Right renal cortex interstitium (tissue), 3 donors: ENCODE data around the gene TOB2. TPM values are rescaled to one million over a fixed set of nuclear protein-coding genes. Genes with fewer than 3 reads are reported as not detected.
"Not testable (repeated sequence)": the region's sequence is repeated elsewhere in the genome, so short reads cannot be mapped to it uniquely, and the experiment has no call there.

Experiments
- DNase-seq, 3 donors: peaks; one replicate each; pipeline ENCODE4 v3.0.0-alpha.2; 2013; ENCODE audit warnings: low read depth in 3 of 3, low spot score in 2 of 3
- polyA plus RNA-seq, 3 donors: library from polyadenylated mRNA; unstranded; fragments of 120-200 nt; gene quantifications; one replicate each; pipeline ENCODE4 v1.2.1, GENCODE V29; 2013; ENCODE audit not compliant: insufficient read length in 3 of 3

Gene TOB2
- polyA plus RNA-seq, 3 donors: 46.2 to 54.6 (median 48.3) TPM

DNA sequence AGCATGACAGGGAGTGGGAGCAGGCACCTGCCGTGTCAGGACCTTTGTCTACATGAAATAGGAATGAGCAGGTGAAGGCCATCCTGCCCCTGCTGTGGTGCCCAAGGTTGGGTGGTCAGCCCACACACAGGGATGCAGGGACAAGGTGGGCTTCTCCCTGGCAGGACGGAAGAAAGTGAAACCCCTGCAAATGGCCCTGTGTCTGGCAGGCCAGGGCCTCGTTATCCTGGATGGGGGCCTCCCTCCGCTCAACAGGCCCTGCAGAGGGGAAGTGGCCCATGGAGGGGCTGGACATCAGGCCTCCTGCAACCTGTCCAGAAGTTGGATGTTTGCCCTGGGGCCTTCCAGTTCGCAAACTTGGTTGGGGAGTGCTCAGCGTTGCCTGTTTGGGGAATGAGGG is 14.9 kb downstream of the TOB2 start:
- DNase-seq: no peak

DNA sequence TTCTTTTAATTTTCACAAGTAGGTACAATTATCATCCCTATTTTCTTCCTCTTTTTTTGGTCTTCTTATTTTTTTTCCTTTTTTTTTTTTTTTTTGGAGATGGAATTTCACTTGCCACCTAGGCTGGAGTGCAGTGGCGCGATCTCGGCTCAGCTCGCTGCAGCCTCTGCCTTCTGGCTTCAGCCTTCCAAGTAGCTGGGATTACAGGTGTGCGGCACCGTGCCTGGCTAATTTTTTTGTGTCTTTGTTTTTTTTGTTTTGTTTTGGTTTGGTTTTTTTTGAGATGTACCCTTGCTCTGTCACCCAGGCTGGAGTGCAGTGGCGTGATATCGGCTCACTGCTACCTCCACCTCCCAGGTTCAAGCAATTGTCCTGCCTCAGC is 16.7 kb downstream of the TOB2 start:
- DNase-seq: no peak

DNA sequence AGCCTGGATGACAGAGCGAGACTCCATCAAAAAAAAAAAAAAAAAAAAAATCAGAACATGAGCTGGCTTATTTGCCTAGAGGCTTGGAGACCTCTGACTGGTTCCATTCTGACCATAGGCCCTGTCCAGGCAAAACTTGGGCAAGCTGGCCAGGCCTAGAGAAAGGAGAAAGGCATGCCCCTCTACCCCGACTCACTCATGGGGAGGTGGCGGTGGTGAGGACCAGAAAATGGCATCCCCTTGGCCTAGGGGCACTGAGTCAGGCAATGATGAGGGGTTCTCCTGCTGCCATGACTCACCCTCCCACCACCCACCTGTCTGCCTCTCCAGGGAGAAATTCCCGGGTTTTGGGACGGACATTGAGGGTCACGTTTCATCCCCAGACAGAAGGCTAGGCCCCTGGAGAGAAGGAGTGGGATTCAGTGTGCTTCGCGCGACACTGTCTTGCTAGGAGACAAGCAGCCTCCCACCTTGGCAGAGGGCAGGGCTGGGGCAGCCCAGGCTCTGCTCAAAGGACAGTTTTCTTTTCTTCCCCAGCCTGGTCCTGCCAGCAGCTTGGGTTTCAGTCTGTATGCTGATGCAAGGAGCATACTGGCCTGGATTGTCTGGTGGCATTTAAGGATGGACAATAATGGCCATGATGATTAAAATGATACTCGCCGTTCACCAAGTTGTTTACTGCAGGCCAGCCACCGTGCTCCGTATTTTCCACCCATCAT is 17.2 kb downstream of the TOB2 start:
- DNase-seq: no peak

DNA sequence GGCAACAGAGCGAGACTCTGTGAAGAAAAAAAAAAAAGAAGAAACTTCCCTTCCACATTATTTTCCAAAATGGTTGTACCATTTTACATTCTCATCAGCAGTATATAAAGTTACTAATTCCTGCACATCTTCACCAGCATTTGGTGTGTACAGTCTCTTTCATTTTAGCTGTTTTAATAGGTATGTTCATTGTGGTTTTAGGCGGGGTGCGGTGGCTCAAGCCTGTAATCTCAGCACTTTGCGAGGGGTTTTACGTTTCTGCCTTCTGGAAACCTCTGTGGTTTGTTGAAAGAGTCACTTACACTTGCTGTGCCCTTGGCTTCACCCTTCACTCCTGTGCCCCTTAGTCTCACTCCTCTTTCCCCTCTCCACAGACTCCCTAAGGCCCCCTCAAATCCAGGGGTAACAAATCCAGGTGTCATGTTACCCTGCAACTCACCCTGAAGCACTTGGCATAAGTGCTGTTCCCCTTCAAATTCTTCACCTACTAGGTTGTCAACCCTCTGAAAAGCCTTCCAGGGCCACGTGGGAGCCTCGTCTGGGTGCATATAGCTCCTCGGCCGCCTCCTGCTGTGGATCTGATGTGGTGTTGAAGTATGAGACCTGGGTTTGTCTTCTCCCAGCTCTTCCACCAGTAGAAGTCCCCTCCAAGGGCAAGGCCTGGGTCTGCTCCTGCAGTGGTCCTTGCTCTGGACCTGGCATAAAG is 20.8 kb downstream of the TOB2 start:
- DNase-seq: no peak

DNA sequence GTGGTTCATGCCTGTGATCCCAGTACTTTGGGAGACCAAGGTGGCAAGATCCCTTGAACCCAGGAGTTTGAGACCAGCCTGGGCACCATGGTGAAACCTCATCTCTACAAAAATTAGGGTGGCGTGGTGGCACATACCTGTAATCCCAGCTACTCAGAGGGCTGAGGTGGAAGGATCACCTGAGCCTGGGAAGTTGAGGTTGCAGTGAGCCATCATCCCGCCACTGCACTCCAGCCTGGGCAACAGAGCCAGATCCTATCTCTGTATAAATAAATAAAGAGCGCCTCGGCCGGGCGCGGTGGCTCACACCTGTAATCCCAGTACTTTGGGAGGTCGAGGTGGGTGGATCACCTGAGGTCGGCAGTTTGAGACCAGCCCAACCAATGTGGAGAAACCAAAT is 27.9 kb downstream of the TOB2 start:
- DNase-seq: no peak

DNA sequence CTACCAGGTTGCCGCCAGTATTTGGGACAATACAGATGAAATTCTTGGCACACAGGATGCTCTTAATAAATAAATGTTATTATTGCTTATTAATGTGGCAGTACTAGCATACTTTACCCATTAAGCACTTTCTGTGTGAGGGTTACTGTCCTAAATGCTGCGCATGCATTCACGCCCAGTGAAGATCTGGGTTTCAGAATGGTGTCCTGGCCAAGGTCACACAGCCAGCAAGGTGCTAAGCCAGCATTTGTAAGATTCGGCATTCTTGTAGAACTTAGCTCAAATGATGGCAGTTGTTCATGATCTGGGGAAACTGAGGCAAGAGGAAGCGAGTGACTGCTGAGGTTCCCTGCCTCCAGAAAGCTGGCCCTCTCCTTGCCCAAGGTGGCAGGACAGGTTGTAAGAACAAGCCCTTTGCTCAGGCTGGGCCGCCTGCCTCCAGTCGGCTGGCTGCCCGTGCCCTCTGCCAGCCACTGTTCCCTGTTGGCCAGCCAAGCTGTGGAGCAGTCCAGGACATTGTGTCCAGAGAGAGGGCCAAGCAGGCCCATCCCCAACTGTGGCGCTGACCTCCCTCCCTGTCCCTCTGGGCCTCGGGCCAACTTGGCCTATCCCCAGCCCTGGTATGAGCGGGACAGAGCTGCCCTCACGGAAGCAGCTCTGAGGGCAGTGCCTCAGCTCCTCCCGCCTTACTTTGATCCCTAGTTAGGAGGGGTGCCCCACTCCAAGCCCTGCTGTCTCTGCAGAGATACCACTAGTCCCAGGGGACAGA is 28.8 kb downstream of the TOB2 start:
- no peak for DNase-seq

DNA sequence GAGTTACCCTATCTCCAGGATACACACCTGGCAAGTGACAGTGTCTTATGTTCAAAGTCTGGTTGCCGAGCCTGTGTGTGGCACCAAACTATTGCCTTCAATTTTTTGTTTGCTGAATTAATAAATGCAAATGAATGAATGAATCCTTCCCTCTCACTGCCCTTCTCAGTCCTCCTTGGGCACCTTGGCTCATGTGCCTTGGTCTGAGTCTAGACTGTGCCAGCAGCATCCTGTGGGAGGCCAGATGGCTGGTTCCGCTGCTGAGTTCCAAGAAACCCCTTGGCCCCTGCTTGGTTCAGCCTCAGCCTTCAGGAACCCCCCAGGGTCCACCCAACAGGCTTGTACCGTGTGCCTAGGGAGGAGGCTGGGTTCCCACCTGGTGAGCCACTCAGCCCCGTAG is 31.0 kb downstream of the TOB2 start:
- DNase-seq: no peak

DNA sequence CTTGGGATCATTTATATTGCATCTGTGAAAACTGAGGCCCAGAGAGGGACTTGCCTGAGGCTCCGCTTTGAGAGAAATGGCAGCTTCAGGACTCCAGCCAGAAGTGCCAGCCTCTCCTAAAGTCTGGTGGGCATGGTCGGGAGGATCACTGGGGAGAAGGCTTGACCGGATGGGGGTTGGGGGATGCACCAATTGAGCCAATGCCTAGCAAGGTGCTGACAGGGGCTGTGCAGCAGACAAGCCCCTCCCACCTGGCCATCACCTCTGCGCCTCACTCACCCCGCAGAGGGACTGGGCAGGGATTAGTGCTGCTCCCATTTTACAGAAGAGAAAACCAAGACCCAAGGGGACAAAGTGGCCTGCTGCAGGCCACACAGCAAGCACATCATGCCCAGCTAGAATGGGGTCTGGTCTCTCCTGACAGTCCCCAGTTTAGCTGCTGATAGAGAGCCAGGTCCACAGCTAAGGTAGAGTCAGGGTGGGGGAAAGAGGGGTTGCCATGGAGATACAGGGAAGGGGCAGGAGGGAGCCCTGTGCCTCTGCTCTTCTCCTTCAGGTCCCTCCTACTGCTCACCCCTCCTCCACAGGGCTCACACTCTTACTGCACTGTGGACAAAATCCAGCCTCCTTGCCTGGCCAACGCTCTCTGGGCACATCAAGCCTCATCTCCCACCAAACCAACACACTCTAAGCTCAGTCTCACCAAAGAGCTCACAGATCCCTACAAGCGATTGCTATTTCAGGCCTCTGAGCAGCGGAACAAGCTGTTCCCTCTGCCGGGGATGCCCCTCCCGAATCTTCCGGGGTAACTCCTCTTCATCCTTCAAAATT is 35.4 kb downstream of the TOB2 start:
- no peak for DNase-seq

DNA sequence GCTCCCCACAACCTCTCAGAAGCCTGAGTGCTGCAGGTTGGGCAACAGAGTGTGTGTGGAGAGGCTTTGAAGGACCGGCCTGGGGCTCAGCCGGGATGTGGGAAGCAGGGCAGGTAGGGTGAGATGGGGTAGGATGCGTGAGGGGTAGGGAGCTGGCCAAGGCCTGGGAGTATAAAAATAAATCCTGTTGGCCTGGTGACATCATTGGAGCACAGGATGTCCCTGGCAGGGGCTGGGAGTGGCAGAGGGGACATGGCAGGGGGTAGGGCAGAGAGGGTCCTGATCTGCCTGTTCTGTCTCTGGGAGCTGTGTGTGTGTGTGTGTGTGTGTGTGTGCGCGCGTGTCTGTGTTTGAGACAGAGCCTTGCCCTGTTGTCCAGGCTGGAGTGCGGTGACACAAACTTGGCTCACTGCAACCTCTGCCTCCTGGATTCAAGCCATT is 36.3 kb downstream of the TOB2 start:
- DNase-seq: no peak

DNA sequence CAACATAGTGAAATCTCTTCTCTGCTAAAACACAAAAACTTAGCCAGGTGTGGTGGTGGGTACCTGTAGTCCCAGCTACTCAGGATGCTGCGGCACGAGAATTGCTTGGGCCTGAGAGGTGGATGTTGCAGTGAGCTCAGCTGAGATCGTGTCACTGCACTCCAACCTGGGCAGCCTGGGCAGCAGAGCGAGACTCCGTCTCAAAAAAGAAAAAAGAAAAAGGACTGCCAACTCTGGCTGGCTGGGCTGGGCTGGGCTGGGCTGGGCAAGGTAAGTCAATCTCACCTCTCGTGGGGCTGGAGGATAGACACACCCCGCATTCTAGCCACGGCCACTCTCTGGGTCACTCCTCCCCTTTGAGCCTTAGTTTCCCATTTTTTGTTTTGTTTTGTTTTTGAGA is 37.9 kb downstream of the TOB2 start:
- DNase-seq: no peak

DNA sequence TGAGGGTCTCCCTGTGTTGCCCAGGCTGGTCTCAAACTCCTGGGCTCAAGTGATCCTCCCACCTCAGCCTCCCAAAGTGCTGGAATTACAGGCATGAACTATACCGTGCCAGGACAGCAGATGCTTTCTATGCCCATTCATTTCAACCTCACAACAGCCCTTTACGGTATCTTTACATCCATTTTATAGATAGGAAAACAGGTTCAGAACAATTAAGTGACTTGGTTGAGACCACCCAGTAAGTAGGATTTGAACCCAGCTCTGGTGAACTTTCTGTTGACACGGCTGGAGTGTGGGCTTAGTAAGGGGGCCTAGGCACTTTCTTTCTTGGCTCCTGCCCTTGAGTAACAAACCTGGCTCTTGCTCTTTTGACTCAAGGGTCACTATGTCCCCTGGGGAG is 39.2 kb downstream of the TOB2 start:
- no peak for DNase-seq

DNA sequence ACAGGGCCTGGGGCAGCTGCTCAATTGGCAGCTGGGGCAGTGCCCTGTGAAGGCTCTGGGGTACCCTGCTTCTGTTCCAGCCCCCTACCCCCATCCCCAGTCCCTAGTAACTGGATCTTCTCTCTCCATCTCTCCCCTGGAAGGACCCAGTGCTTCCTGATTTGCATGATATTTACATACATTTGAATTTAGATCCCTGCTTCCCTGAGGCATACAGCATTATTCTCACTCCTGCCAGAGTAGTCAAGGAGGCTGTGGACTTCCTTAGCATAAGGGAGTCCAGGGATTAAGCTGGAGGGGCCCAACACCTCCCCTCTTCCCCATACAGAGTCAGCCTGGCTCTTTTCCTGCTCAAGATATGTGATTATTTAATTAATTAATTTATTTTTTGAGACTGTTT is 40.2 kb downstream of the TOB2 start:
- no peak for DNase-seq

DNA sequence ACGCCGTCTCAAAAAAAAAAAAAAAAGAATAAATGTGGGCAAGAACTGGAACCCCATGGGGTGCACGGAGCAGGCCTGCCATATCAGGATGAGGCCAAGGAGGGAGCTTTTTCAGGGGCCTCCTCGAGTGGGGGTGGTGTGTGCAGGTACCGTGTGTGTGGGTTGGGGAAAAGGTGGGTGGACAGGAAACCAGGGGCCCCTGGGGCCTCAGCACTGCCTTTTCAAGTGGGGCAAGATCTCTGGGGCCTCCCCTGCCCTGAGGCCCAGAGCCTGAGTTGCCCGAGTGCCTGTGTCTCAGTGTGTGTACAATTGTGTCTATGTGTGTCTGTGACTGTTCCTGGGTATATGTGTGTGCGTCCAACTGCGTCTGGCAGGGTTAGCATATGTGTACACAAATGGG is 41.0 kb downstream of the TOB2 start:
- DNase-seq: no peak

DNA sequence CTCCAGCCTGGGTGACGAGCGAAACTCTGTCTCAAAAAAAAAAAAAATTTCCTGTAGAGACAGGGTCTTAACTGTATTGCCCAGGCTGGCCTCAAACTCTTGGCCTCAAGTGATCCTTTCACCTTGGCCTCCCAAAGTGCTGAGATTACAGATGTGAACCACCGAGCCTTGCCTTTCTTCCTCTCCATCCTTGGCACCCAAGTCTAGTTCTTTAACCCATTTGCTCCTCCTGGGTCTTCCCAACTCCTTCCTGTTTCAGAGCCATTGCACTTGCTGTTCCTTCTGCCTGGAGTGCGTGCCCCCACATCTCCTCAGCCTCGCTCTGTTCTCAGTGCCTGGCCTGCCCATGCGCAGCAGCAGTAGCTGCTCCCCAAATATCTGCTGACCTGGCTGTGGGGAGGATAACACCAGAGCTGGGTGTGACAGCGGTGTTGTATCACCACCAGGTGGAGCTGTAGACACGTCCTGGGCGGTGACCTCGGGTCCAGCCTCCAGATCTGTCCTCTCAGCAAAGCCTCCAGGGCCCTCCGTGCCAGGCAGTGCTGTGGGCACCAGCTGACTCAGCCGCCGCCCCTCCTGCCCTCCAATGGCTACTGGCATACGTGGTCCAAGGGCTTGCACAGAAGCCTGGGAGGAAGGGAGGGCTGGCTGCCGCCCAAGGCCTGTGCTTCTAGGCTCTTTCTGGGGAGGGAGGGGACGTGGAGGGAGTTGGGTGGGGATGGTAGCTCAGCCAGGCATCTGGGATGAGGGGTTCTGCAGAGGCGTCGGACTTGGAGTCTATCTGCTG is 42.9 kb downstream of the TOB2 start:
- DNase-seq: peak in 1 of 3 donors; percentile 55

DNA sequence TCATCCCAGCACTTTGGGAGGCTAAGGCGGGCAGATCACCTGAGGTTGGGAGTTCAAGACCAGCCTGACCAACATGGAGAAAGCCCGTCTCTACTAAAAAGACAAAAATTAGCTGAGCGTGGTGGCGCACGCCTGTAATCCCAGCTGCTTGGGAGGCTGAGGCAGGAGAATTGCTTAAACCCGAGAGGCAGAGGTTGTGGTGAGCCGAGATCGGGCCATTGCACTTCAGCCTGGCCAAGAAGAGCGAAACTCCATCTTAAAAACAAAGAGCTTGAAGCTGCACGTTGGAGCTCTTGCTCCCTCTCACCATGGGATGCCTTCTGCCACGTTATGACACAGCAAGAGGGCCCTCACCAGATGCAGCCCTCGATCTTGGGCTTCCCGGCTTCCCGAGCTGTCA is 43.8 kb downstream of the TOB2 start:
- not testable (repeated sequence) for DNase-seq

DNA sequence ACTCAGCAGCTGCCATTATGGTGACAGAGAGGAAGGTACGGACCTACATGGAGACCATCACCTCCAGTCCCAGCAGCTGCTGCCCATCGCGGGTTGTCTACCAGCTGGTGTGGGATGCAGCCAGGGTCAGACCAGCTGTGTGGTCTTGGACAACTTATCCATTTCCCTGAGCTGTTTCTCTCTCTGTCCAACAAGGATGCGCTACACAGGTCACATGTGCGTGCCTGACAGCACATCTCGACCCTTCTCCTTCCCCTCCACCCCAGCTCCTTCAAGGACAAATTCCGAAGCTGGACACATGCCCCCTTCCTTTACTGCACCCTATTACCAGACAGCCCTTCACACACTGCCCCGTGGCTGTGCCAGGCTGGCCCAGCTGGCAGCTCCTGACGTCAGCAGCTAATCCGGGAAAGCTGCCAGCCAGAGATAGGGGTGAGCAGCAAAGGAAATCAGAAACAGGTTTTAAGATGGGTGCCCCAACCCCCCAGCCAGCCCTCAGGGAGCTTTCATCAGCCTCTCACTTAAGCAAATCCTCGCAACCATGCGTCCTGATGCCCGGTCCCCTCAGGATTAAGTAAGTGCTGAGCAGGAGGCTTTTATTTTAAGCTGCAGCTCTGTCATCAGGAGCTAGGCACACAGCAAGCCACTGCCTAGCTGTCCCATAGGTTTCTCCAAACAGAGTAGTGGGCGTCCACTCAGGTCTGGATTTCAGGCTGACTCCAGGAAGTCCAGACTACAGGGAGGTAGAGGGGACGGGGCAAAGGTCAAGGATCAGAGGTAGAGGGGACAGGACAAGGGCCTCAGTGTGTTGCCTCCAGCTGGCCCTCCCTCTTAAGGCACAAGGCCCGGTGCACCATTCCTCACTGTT is 44.6 kb downstream of the TOB2 start:
- no peak for DNase-seq

DNA sequence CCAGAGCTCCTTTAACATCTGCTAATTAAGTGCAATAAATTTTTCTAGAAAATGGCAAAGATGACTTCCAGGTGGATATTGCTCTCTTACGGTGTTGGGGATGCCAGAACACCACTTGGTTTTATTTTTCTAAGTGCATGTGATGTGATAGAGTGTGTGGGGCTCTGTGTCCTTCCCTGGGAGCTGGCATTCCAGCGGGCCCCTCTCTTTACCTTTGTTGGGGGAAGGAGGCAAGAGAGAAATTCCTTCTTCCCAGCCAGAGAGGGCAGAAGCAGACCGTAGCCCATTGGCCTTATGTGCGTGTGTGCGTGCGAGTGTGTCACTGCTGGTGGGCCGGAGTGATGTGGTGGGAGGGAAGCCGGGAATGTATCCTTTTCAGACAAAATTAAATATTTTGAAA is 47.7 kb downstream of the TOB2 start:
- DNase-seq: no peak

DNA sequence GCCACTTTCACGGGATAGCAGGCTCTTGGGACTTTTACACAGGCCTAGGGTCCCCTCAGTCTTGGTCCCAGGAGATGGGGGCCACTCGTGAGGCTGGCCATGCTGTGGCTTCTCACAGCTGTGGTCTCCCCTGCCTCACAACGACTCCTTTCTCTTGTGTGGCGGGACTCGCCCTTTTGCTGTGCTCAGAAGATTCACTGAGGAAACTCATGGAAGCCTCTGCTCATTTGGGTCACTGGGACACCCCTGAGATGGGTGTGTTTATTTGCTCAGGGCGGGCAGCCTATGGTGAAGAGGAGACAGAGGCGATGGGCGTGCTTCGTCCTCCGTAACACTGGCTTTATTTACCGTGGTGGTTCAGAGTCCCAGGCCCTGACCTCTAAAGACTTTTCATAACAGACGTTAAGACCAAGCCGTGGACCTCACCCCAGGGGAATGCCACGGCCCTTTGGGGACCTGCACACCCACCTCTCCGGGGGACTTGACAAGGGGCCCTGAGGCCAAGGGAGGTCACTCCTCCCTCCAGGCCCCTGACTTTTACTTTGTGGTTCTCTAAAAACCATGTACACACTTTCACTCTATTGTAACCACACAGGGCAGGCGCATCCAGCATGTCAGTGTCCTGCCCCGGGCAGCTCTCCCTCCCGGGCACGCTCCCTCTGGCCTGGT is 49.3 kb downstream of the TOB2 start:
- DNase-seq: no peak
